A673 (cell line): Measurements from ENCODE around the gene CEP72.

Experiments used
- EZH2 ChIP-seq: fragments of 200-600 bp; sonication (generic); IDR thresholded peaks from 2 replicates; pipeline ENCODE4 v1.6.1; 2017; ENCODE audit warnings: borderline replicate concordance, low read depth, mild to moderate bottlenecking, mixed read lengths, antibody characterized with exemption, low read length; ENCODE audit not compliant: poor library complexity, severe bottlenecking
- TF ChIP-seq, protein P1 (sequence below): fragments of 300-800, 200-600 bp; sonication (generic); conservative IDR thresholded peaks from 2 replicates; pipeline ENCODE4 v1.5.1; 2017; ENCODE audit warnings: low read depth, mild to moderate bottlenecking, antibody characterized with exemption, low read length, moderate library complexity, mixed read lengths

DNA sequence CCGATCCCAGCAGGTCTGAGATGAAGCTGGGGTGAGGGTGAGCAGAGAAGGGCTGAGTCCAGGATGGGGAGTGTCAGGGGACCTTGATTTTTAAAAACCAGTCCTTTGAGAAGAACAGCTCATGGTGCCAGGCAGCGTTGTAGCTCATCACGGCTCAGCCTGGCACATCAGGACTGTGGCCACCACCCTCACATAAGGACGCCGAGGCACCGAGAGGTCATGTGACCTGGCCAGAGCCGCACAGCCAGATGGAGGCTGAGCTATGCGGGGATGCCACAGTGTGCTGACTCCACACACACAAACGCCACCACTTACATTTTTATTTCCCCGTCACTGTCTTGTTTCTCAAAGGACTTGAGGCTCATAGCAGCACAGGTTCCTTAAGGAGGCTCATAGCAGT is 32.9 kb upstream of the CEP72 start:
- TF ChIP-seq EZH2: no peak
- TF ChIP-seq, protein P1, sequence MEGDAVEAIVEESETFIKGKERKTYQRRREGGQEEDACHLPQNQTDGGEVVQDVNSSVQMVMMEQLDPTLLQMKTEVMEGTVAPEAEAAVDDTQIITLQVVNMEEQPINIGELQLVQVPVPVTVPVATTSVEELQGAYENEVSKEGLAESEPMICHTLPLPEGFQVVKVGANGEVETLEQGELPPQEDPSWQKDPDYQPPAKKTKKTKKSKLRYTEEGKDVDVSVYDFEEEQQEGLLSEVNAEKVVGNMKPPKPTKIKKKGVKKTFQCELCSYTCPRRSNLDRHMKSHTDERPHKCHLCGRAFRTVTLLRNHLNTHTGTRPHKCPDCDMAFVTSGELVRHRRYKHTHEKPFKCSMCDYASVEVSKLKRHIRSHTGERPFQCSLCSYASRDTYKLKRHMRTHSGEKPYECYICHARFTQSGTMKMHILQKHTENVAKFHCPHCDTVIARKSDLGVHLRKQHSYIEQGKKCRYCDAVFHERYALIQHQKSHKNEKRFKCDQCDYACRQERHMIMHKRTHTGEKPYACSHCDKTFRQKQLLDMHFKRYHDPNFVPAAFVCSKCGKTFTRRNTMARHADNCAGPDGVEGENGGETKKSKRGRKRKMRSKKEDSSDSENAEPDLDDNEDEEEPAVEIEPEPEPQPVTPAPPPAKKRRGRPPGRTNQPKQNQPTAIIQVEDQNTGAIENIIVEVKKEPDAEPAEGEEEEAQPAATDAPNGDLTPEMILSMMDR: no peak
